Activated B cell treated with CpG ODN at 0.5 μM for 24 hours (primary cell): ENCODE results near the gene GPATCH1. TPM values are rescaled to one million over a fixed set of nuclear protein-coding genes. Genes with fewer than 3 reads are reported as not detected.

Experiments
- ATAC-seq: fragments of 200-7000 bp; cut with Tn5 transposase; one replicate; pipeline ENCODE4 v1.10.0; 2021; ENCODE audit warnings: low read depth, mild to moderate bottlenecking, moderate library complexity
- CTCF ChIA-PET: fragments of 350-600 bp; sonication (Branson Sonifier 250); formaldehyde crosslinking; loops from one replicate; lab custom pipeline; 2021; ENCODE audit warnings: antibody characterized with exemption; lab: Charles Lee
- POLR2A ChIA-PET: fragments of 350-600 bp; sonication (Branson Sonifier 250); formaldehyde crosslinking; loops from one replicate; lab custom pipeline; 2021; ENCODE audit warnings: antibody characterized with exemption; lab: Charles Lee
- DNase-seq: peaks from one replicate; pipeline ENCODE4 v3.0.0; 2022
- H3K27ac Mint-ChIP-seq: one replicate; pipeline ENCODE4 v1.8.0; 2020; ENCODE audit warnings: mixed read lengths
- H3K27me3 Mint-ChIP-seq: one replicate; pipeline ENCODE4 v1.8.0; 2021; ENCODE audit warnings: mixed read lengths
- H3K36me3 Mint-ChIP-seq: one replicate; pipeline ENCODE4 v1.8.0; 2021; ENCODE audit warnings: low read depth, mixed read lengths
- H3K4me1 Mint-ChIP-seq: one replicate; pipeline ENCODE4 v1.8.0; 2021; ENCODE audit warnings: mixed read lengths
- H3K4me3 Mint-ChIP-seq: one replicate; pipeline ENCODE4 v1.8.0; 2020; ENCODE audit warnings: mild to moderate bottlenecking, mixed read lengths
- H3K9me3 Mint-ChIP-seq: one replicate; pipeline ENCODE4 v1.8.0; 2020; ENCODE audit warnings: mixed read lengths
- intact Hi-C: fragments of 100-400 bp; cut with micrococcal nuclease; formaldehyde crosslinking; loops from one replicate; pipeline ENCODE4 v1.15.1; 2024
- total RNA-seq: library from RNA; stranded (reverse); gene quantifications from 2 replicates; pipeline ENCODE4 v1.2.3, GENCODE V29; 2022
- TF ChIP-seq, protein P1 (sequence below): fragments of 200-600 bp; IDR thresholded peaks from one replicate; pipeline ENCODE4 v1.8.0; 2022; ENCODE audit warnings: antibody characterized with exemption, mild to moderate bottlenecking

Gene GPATCH1
- total RNA-seq, 1 donor from 2014 or later: 12.8 TPM

GRCh38 chr19:33085570-33086128 lies 4.7 kb downstream of the GPATCH1 start:
- ATAC-seq (no peak), DNase-seq (no peak)
- no peak overlapping the region for H3K4me3 Mint-ChIP-seq
- H3K27ac Mint-ChIP-seq: no peak overlapping the region
- H3K36me3 Mint-ChIP-seq: peaks cover 30% of the 10 kb centered on the region
- H3K4me1 Mint-ChIP-seq: peaks cover 23% of the 10 kb centered on the region
- no peaks in the 10 kb centered on the region for H3K9me3 Mint-ChIP-seq
- ChIA-PET CTCF (no interaction called here), POLR2A (no interaction called here)
- intact Hi-C loops: no loop called here
- TF ChIP-seq, protein P1, sequence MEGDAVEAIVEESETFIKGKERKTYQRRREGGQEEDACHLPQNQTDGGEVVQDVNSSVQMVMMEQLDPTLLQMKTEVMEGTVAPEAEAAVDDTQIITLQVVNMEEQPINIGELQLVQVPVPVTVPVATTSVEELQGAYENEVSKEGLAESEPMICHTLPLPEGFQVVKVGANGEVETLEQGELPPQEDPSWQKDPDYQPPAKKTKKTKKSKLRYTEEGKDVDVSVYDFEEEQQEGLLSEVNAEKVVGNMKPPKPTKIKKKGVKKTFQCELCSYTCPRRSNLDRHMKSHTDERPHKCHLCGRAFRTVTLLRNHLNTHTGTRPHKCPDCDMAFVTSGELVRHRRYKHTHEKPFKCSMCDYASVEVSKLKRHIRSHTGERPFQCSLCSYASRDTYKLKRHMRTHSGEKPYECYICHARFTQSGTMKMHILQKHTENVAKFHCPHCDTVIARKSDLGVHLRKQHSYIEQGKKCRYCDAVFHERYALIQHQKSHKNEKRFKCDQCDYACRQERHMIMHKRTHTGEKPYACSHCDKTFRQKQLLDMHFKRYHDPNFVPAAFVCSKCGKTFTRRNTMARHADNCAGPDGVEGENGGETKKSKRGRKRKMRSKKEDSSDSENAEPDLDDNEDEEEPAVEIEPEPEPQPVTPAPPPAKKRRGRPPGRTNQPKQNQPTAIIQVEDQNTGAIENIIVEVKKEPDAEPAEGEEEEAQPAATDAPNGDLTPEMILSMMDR: no peak
- no peaks in the 10 kb centered on the region for H3K27me3 Mint-ChIP-seq

DNA sequence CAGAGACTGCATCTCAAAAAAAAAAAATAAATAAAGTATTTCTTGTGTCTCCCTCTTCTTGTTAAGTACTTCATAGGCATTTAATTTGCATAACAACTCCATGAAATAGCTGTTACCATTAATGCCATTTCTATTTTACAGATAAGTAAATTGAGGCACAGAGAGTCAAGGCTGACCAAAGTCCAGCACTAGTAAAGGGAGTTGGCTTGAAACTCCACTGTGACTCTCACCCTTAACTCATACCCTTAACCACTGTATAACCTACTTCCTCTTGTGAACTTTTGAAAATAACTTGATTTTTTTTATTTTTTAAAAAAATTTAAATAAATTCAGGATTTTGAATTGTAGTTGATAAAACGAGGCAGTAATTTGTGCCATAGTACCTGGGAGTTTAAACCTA lies 6.0 kb downstream of the GPATCH1 start:
- H3K4me1 Mint-ChIP-seq: peaks cover 9% of the 10 kb centered on the region
- peaks cover 32% of the 10 kb centered on the region for H3K36me3 Mint-ChIP-seq
- ChIA-PET CTCF (no interaction called here), POLR2A (no interaction called here)
- TF ChIP-seq, protein P1: no peak
- intact Hi-C loops: no loop called here
- H3K27me3 Mint-ChIP-seq: no peaks in the 10 kb centered on the region
- ATAC-seq (no peak), DNase-seq (no peak)
- H3K4me3 Mint-ChIP-seq: no peak overlapping the region
- H3K9me3 Mint-ChIP-seq: no peaks in the 10 kb centered on the region
- H3K27ac Mint-ChIP-seq: no peak overlapping the region

GRCh38 chr19:33089010-33089409 lies 8.0 kb downstream of the GPATCH1 start:
- Mint-ChIP-seq H3K27ac (no peak overlapping the region), H3K27me3 (no peaks in the 10 kb centered on the region), H3K9me3 (no peaks in the 10 kb centered on the region), H3K4me1 (peaks cover 3% of the 10 kb centered on the region), H3K36me3 (peaks cover 49% of the 10 kb centered on the region), H3K4me3 (no peak overlapping the region)
- ChIA-PET CTCF (no interaction called here), POLR2A (no interaction called here)
- intact Hi-C loops: no loop called here
- TF ChIP-seq, protein P1: no peak
- ATAC-seq (no peak), DNase-seq (no peak)

DNA sequence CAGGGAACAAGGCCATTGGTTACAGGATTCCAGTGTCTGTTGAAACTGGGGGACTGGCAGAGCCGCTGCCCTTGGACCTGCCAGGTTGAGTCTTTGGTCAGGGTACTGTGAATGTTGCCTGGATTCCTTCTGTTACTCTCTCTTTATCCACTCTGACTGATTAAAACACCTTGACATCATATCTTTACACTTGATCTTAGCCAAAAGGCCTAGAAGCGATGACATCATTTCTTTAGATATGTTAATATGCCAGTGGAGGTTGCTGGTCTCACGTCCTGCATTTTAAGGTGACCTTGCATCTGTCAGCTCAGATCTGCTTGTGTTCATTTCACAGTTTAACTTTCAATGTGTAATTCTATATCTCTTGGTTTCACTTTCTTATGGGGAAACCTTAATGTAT lies 9.2 kb downstream of the GPATCH1 start:
- CTCF ChIA-PET: no interaction called here
- intact Hi-C loops: no loop called here

DNA sequence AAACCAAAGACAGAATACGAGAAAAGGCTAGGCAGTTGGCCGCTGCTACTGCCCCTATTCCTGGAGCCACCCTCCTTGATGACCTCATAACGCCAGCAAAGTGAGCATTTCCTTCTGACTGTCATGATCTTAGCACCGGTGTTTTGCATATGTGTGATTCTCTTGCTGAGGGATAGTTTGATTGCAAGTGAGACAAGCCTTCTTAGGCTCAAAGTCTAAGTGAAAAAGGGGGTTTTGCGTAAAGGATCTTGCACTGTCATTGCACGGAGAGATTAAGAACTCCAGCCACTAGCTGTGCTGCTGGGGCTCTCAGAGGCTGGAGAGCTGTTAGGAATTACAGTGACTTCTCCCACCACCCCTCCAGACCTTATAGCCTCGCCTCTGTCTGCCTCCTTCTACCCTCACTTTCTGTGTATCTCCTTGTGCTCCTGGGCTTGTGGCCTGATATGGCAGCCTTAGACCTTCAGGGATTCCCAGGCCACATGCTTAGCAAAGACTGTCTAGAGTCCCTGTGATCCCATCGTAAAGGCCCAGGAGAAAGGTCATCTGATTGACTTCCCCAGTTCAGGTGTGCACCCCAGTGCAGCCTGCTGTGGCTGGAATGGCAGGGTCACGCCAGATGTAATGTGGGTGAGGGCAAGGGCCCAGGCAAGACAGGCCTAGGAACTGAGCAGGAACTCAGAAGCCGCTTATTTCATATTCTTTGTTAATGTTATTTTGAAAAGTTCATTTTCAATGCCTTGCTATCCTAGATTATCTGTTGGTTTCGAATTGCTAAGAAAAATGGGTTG lies 12.6 kb downstream of the GPATCH1 start:
- TF ChIP-seq, protein P1: no peak
- H3K4me3 Mint-ChIP-seq: no peak overlapping the region
- CTCF ChIA-PET: no interaction called here
- no peaks in the 10 kb centered on the region for H3K9me3 Mint-ChIP-seq
- no peaks in the 10 kb centered on the region for H3K27me3 Mint-ChIP-seq
- peaks cover 89% of the 10 kb centered on the region for H3K36me3 Mint-ChIP-seq
- H3K4me1 Mint-ChIP-seq: no peaks in the 10 kb centered on the region
- H3K27ac Mint-ChIP-seq: no peak overlapping the region
- ATAC-seq (no peak), DNase-seq (no peak)
- POLR2A ChIA-PET: no interaction called here
- intact Hi-C loops: no loop called here

More for the DNA sequence above, 9.2 kb downstream of the GPATCH1 start:
- H3K4me3 Mint-ChIP-seq: no peak overlapping the region
- peaks cover 56% of the 10 kb centered on the region for H3K36me3 Mint-ChIP-seq
- POLR2A ChIA-PET: no interaction called here
- no peaks in the 10 kb centered on the region for H3K4me1 Mint-ChIP-seq
- TF ChIP-seq, protein P1: no peak
- no peak for ATAC-seq
- no peaks in the 10 kb centered on the region for H3K27me3 Mint-ChIP-seq
- no peaks in the 10 kb centered on the region for H3K9me3 Mint-ChIP-seq
- no peak overlapping the region for H3K27ac Mint-ChIP-seq
- no peak for DNase-seq
